ENCODE results near the gene PCDHGA12. TPM values are rescaled to one million over a fixed set of nuclear protein-coding genes. Genes with fewer than 3 reads are reported as not detected.
"Not testable (repeated sequence)": the region's sequence is repeated elsewhere in the genome, so short reads cannot be mapped to it uniquely, and the experiment has no call there.

PCDHGA12 gene
- polyA plus RNA-seq, 1 experiment, result 7.9 TPM

- H3K27me3 ChIP-seq (ENCODE audit: control insufficient read depth, insufficient read depth, low read length); DNase-seq (ENCODE audit: low read depth); POLR2A ChIA-PET; H3K36me3 ChIP-seq (ENCODE audit: control insufficient read depth, insufficient read depth, low read length): not testable (repeated sequence)
- peak; percentile 81 for TF ChIP-seq CTCF (IDR thresholded peaks at IDR 0.05; ENCODE audit: insufficient read depth, low read depth, low read length)
- peak within 1 kb of the TSS; percentile 47 for H3K4me3 ChIP-seq (ENCODE audit: low read depth, low read length)
- CTCF ChIA-PET, result interaction anchor here (0.6 to 7.6 kb wide), 42 partner anchors 9 to 235 kb away, joined by 3 to 112 read pairs (median 4); partner anchors contain the start of genes PCDHB14, PCDHGA1, PCDHGA12 and PCDHGA5
Observed at GRCh38 chr5:141417494-141418172, 12.7 kb upstream of the PCDHGA12 start, which contains the start of gene PCDHGB7. TSS of gene PCDHGB7 (plus strand) at chr5:141417677. CDS start at chr5:141417860, 183 bp downstream.

GRCh38 chr5:141419074-141419880 lies 11.0 kb upstream of the PCDHGA12 start:
- DNase-seq (ENCODE audit: low read depth), result no peak
- ChIA-PET POLR2A (interaction anchor here (0.6 kb wide), 1 partner anchor 11 kb away, joined by 5 read pairs; the partner anchor contains the start of gene PCDHGA12), CTCF (interaction anchor here (0.6 to 7.6 kb wide), 6 partner anchors 39 to 144 kb away, joined by 3 to 112 read pairs (median 12); no protein-coding TSS in a partner anchor)
- TF ChIP-seq CTCF (IDR thresholded peaks at IDR 0.05; ENCODE audit: insufficient read depth, low read depth, low read length), result no peak
- no peaks in the 10 kb centered on the region for H3K27me3 ChIP-seq (ENCODE audit: control insufficient read depth, insufficient read depth, low read length)
- peaks cover 3% of the 10 kb centered on the region; the same call in 1 of the 2 replicates for H3K36me3 ChIP-seq (ENCODE audit: control insufficient read depth, insufficient read depth, low read length)
- no peak overlapping the region for H3K4me3 ChIP-seq (ENCODE audit: low read depth, low read length)

DNA sequence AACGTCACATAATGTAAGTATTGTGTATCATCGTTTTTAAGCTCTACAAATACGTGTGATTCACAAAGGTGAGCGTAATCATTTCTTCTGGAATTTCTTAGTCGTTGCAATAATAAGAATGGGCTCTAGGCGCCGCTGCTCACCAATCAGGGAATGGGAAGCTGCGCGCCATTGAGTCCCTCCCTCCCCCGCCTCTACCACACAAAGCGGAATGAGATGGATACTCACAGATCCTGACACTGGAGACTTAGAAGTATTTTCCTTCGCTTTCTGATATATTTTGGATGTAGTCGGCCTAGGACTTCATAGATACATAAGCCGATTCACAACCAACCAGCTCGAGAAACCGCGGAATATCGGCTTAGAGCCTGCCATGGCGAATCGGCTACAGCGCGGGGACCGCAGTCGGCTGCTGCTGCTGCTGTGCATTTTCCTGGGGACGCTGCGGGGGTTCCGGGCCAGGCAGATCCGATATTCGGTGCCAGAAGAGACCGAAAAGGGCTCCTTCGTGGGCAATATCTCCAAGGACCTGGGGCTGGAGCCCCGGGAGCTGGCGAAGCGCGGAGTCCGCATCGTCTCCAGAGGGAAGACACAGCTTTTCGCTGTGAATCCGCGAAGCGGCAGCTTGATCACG lies 9.3 kb upstream of the PCDHGA12 start, which contains the start of gene PCDHGA11:
TSS of gene PCDHGA11 (plus strand) at position 197 of the 634 bp plus-strand sequence. CDS start at position 374, 177 bp downstream.
- no peak for DNase-seq (ENCODE audit: low read depth)
- Histone ChIP-seq H3K4me3 (ENCODE audit: low read depth, low read length) (peak within 1 kb of the TSS; percentile 47), H3K27me3 (ENCODE audit: control insufficient read depth, insufficient read depth, low read length) (no peaks in the 10 kb centered on the region), H3K36me3 (ENCODE audit: control insufficient read depth, insufficient read depth, low read length) (peaks cover 3% of the 10 kb centered on the region; the same call in 1 of the 2 replicates)
- POLR2A ChIA-PET, result no interaction called here
- peak; percentile 58 for TF ChIP-seq CTCF (IDR thresholded peaks at IDR 0.05; ENCODE audit: insufficient read depth, low read depth, low read length)
- CTCF ChIA-PET, result interaction anchor here (0.7 to 7.6 kb wide), 32 partner anchors 8 to 212 kb away, joined by 3 to 112 read pairs (median 4); partner anchors contain the start of genes PCDHGA10, PCDHGA12, PCDHGA5 and PCDHGA8

- Histone ChIP-seq H3K36me3 (ENCODE audit: control insufficient read depth, insufficient read depth, low read length) (peaks cover 3% of the 10 kb centered on the region; the same call in 1 of the 2 replicates), H3K4me3 (ENCODE audit: low read depth, low read length) (peak overlapping the region; percentile 47), H3K27me3 (ENCODE audit: control insufficient read depth, insufficient read depth, low read length) (no peaks in the 10 kb centered on the region)
- ChIA-PET POLR2A (no interaction called here), CTCF (interaction anchor here (0.7 to 7.6 kb wide), 30 partner anchors 9 to 145 kb away, joined by 3 to 112 read pairs (median 4); partner anchors contain the start of genes PCDHGA10, PCDHGA12, PCDHGA5 and PCDHGA8)
- no peak for TF ChIP-seq CTCF (IDR thresholded peaks at IDR 0.05; ENCODE audit: insufficient read depth, low read depth, low read length)
- DNase-seq (ENCODE audit: low read depth), result no peak
Observed at GRCh38 chr5:141421489-141421855, 8.8 kb upstream of the PCDHGA12 start.

Measured in BJ (cell line).